ENCODE results near the gene C7orf57.
"Not testable (repeated sequence)": the region's sequence is repeated elsewhere in the genome, so short reads cannot be mapped to it uniquely, and the experiment has no call there.

C7orf57 gene

GRCh38 chr7:48035967-48036478, 680 bp downstream of the C7orf57 start:
- no peak for DNase-seq (ENCODE audit: low read depth in 2 of 2)

- no peak for DNase-seq (ENCODE audit: low read depth in 2 of 2)
Observed at GRCh38 chr7:48038815-48039506, 3.6 kb downstream of the C7orf57 start.

- DNase-seq (ENCODE audit: low read depth in 2 of 2) = no peak
Observed at GRCh38 chr7:48040944-48041652, 5.8 kb downstream of the C7orf57 start.

GRCh38 chr7:48041653-48041970, 6.3 kb downstream of the C7orf57 start:
- DNase-seq (ENCODE audit: low read depth in 2 of 2) = peak; percentile 30 to 39

- no peak for DNase-seq (ENCODE audit: low read depth in 2 of 2)
Observed at GRCh38 chr7:48042216-48042615, 6.9 kb downstream of the C7orf57 start.

- no peak for DNase-seq (ENCODE audit: low read depth in 2 of 2)
Observed at GRCh38 chr7:48042636-48043035, 7.3 kb downstream of the C7orf57 start.

GRCh38 chr7:48045195-48045765, 9.9 kb downstream of the C7orf57 start:
- no peak for DNase-seq (ENCODE audit: low read depth in 2 of 2)

- DNase-seq (ENCODE audit: low read depth in 2 of 2) = no peak
Observed at GRCh38 chr7:48046458-48046857, 11.1 kb downstream of the C7orf57 start.

- no peak for DNase-seq (ENCODE audit: low read depth in 2 of 2)
Observed at GRCh38 chr7:48048113-48048512, 12.8 kb downstream of the C7orf57 start.

- no peak for DNase-seq (ENCODE audit: low read depth in 2 of 2)
Observed at GRCh38 chr7:48049850-48050249, 14.5 kb downstream of the C7orf57 start.

GRCh38 chr7:48052748-48053147, 17.4 kb downstream of the C7orf57 start:
- no peak for DNase-seq (ENCODE audit: low read depth in 2 of 2)

- no peak for DNase-seq (ENCODE audit: low read depth in 2 of 2)
Observed at GRCh38 chr7:48053736-48054135, 18.4 kb downstream of the C7orf57 start.

GRCh38 chr7:48058990-48059389, 23.6 kb downstream of the C7orf57 start:
- DNase-seq (ENCODE audit: low read depth in 2 of 2) = no peak

GRCh38 chr7:48059706-48060105, 24.4 kb downstream of the C7orf57 start:
- no peak for DNase-seq (ENCODE audit: low read depth in 2 of 2)

GRCh38 chr7:48063985-48064384, 28.6 kb downstream of the C7orf57 start:
- DNase-seq (ENCODE audit: low read depth in 2 of 2) = no peak

GRCh38 chr7:48067475-48067874, 32.1 kb downstream of the C7orf57 start:
- DNase-seq (ENCODE audit: low read depth in 2 of 2) = no peak

GRCh38 chr7:48074204-48074654, 38.9 kb downstream of the C7orf57 start:
- no peak for DNase-seq (ENCODE audit: low read depth in 2 of 2)

GRCh38 chr7:48077423-48077822, 42.1 kb downstream of the C7orf57 start:
- no peak for DNase-seq (ENCODE audit: low read depth in 2 of 2)

GRCh38 chr7:48078470-48078869, 43.1 kb downstream of the C7orf57 start:
- DNase-seq (ENCODE audit: low read depth in 2 of 2) = no peak

- not testable (repeated sequence) for DNase-seq (ENCODE audit: low read depth in 2 of 2)
Observed at GRCh38 chr7:48082378-48082777, 47.0 kb downstream of the C7orf57 start.

GRCh38 chr7:48083114-48083830, 47.9 kb downstream of the C7orf57 start:
- no peak for DNase-seq (ENCODE audit: low read depth in 2 of 2)

- DNase-seq (ENCODE audit: low read depth in 2 of 2) = peak; percentile 96 to 97
Observed at GRCh38 chr7:48084727-48085432, 49.5 kb downstream of the C7orf57 start.

All from fibroblast of skin of left biceps (primary cell).